ENCODE results near the gene PRRC2A.

GRCh38 chr6:31624070-31624469 lies 3.6 kb downstream of the PRRC2A start:
- no peak for TF ChIP-seq CTCF (IDR thresholded peaks at IDR 0.05)
- no peak for TF ChIP-seq POLR2A (IDR thresholded peaks at IDR 0.05)

Data from lower leg skin (tissue), 3 donors.